SJSA1 (cell line): ENCODE measurements around the gene RDM1. TPM values are rescaled to one million over a fixed set of nuclear protein-coding genes. Genes with fewer than 3 reads are reported as not detected.
A peak's percentile ranks its signal among the peaks of the same experiment; 100 is the strongest.

Experiments
- DNase-seq, 2 experiments: peaks; one replicate each; pipeline ENCODE4 v3.0.0-alpha.2; 2015 to 2020; ENCODE audit warnings: low spot score in 2 of 2, low read depth in 1 of 2
- H3K27ac ChIP-seq: fragments of 250-450 bp; sonication (Bioruptor Pico); 2 replicates; pipeline ENCODE4 v1.5.1; 2020; ENCODE audit warnings: mild to moderate bottlenecking, moderate library complexity
- H3K27me3 ChIP-seq: fragments of 250-450 bp; sonication (Bioruptor Pico); replicated peaks from 2 replicates; pipeline ENCODE4 v1.5.1; 2020; ENCODE audit warnings: mild to moderate bottlenecking, moderate library complexity
- H3K36me3 ChIP-seq: fragments of 250-450 bp; sonication (Bioruptor Pico); 2 replicates; pipeline ENCODE4 v1.5.1; 2020; ENCODE audit warnings: mild to moderate bottlenecking
- H3K4me1 ChIP-seq: fragments of 250-450 bp; sonication (Bioruptor Pico); replicated peaks from 2 replicates; pipeline ENCODE4 v1.6.1; 2021; ENCODE audit warnings: mild to moderate bottlenecking
- H3K4me3 ChIP-seq: fragments of 250-450 bp; sonication (Bioruptor Pico); 2 replicates; pipeline ENCODE4 v1.5.1; 2020; ENCODE audit warnings: mild to moderate bottlenecking
- H3K9me3 ChIP-seq: fragments of 250-450 bp; sonication (Bioruptor Pico); replicated peaks from 2 replicates; pipeline ENCODE4 v1.5.1; 2020; ENCODE audit warnings: mild to moderate bottlenecking
- total RNA-seq: library from RNA; depleted of rRNA; stranded (reverse); fragments of >200 nt; shearing (Covaris generic); gene quantifications from 2 replicates; pipeline ENCODE4 v1.2.3, GENCODE V29; 2014; rRNA removed

The RDM1 gene, protein sequence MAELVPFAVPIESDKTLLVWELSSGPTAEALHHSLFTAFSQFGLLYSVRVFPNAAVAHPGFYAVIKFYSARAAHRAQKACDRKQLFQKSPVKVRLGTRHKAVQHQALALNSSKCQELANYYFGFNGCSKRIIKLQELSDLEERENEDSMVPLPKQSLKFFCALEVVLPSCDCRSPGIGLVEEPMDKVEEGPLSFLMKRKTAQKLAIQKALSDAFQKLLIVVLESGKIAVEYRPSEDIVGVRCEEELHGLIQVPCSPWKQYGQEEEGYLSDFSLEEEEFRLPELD
- total RNA-seq = 0.11 and 0.50 TPM in 2 replicates

DNA sequence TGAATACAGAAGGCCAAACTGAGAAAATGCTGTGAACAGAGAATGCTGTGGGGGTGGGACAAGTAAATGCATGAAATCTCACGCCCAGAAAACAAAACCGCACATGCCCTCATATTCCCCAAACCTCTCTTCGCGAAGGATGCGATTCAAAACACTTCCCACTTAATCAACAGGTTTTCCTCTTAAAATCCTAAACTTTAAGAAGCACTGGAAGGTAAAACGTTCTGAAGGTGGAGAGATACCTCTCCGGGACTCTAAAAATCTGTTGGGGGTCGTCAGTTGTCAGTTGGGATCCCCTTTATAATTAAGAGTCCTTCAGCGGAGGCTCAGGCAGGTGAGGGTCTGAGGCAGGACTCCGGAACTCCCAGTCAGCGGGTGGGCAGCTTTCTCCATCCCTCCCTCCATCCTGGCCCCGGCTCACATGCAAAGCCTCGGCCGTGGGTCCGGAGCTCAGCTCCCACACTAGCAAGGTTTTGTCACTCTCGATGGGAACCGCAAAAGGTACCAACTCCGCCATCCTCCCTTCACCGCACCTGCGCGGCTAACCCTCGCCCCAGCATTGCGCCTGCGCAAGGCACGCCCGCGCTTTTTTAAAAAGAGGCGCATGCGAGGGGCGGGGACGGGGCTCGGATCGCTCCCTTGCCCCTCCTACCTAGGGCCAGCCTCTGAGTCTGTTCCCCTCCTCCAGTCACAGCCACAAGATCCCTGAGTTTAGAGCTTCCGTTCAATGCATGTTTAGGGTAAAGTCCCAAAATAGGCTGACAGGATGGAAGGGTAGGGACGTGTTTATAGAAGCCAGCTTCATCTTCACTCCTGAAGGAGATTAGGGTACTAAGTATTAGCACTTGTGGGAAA, at the start of gene RDM1:
Gene RDM1, minus strand, starts transcription at position 563 of the 855 bp plus-strand sequence. Its CDS starts 46 bp downstream, at position 517.
- no peak within 1 kb of the TSS for H3K27ac ChIP-seq
- no peaks in the 10 kb centered on the region for H3K36me3 ChIP-seq

GRCh38 chr17:35978346-35978745, 47.8 kb upstream of the RDM1 start:
- H3K4me3 ChIP-seq = no peak overlapping the region
- no peaks in the 10 kb centered on the region for H3K9me3 ChIP-seq
- no peak overlapping the region for H3K27ac ChIP-seq
- no peaks in the 10 kb centered on the region for H3K36me3 ChIP-seq
- H3K27me3 ChIP-seq = no peaks in the 10 kb centered on the region; the same call in 1 of the 2 replicates
- H3K4me1 ChIP-seq = no peaks in the 10 kb centered on the region
- no peak for DNase-seq

More for the DNA sequence above, at the start of gene RDM1:
- peak; percentile 55 to 58 for DNase-seq
- no peaks in the 10 kb centered on the region for H3K27me3 ChIP-seq
- peak within 1 kb of the TSS; percentile 30 for H3K4me3 ChIP-seq
- H3K4me1 ChIP-seq = peaks cover 9% of the 10 kb centered on the region; the same call in 1 of the 2 replicates
- no peaks in the 10 kb centered on the region for H3K9me3 ChIP-seq

GRCh38 chr17:35977509-35977908, 46.9 kb upstream of the RDM1 start:
- no peaks in the 10 kb centered on the region; the same call in 1 of the 2 replicates for H3K27me3 ChIP-seq
- DNase-seq = no peak
- H3K27ac ChIP-seq = no peak overlapping the region
- no peaks in the 10 kb centered on the region for H3K4me1 ChIP-seq
- H3K9me3 ChIP-seq = no peaks in the 10 kb centered on the region
- H3K36me3 ChIP-seq = no peaks in the 10 kb centered on the region
- H3K4me3 ChIP-seq = no peak overlapping the region

DNA sequence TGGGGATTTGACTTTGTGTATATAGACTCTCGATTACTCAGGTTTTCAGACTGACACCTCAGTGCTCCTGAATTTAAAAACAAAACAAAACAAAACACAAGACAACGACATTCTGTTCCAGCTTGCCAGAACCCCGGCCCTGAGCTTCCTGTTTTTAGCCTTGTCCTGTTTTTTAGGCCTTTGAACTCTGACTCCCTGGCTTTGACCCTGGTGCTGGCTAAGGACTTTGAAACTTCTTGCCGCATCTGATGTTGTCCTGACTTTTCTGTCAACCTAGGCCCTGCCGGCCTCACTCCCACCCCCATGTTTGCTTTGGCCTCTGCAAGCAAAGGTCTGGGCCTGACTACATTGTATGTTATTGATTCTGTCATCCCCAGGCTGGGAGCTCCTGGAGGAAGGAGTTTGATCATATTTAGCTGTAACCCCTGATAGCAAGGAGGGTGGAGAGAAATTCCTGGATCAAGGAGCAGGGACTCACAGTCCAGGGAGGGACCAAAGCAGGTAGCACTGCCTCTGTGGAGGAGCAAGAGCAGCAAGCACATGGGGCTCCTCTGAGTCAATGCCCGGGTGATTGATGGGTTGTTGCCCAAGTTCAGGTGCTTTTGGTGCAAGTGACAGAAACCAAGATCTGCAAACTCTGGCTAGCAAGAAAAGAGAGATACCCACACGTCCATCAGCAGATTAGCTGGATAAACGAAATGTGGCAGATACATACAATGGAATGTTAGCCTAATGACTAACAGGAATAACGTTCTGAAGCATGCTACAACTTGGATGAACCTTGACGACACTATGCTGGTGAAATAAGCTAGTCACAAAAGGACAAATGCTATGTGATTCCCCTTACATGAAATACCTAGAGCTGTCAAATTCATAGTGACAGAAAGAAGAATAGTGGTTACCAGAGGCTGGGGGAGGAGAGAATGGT, 43.0 kb upstream of the RDM1 start:
- Histone ChIP-seq H3K4me3 (no peak overlapping the region), H3K27me3 (no peaks in the 10 kb centered on the region), H3K36me3 (no peaks in the 10 kb centered on the region), H3K27ac (no peak overlapping the region), H3K4me1 (no peaks in the 10 kb centered on the region), H3K9me3 (no peaks in the 10 kb centered on the region)
- peak in 1 of 2 experiments; percentile 20 for DNase-seq

GRCh38 chr17:35972945-35973332, 42.4 kb upstream of the RDM1 start:
- Histone ChIP-seq H3K9me3 (no peaks in the 10 kb centered on the region), H3K4me3 (no peak overlapping the region), H3K36me3 (no peaks in the 10 kb centered on the region)

DNA sequence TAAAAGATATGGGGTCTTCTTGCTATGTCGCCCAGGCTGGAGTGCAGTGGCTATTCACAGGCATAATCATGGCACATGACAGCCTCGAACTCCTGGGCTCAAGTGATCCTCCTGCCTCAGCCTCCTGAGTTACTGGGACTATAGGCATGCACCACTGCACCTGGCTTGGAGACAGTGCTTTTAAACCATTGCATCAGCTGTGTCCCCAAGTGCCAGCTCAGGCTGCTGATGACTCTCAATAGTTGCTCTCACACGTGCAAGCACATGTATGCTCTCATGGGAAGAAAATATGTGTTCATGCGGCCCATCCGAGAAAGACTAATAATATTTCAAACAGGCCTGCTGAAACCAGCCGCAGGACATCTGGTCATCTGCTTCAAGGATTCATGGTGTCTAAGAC, 42.0 kb upstream of the RDM1 start:
- H3K4me3 ChIP-seq = no peak overlapping the region
- H3K9me3 ChIP-seq = no peaks in the 10 kb centered on the region
- no peak overlapping the region for H3K27ac ChIP-seq
- H3K27me3 ChIP-seq = no peaks in the 10 kb centered on the region
- no peaks in the 10 kb centered on the region for H3K36me3 ChIP-seq
- no peak for DNase-seq
- no peaks in the 10 kb centered on the region for H3K4me1 ChIP-seq

More at GRCh38 chr17:35972945-35973332, 42.4 kb upstream of the RDM1 start:
- H3K4me1 ChIP-seq = no peaks in the 10 kb centered on the region
- no peak overlapping the region for H3K27ac ChIP-seq
- DNase-seq = peak in 1 of 2 experiments; percentile 12
- no peaks in the 10 kb centered on the region for H3K27me3 ChIP-seq

- Histone ChIP-seq H3K9me3 (no peaks in the 10 kb centered on the region), H3K4me1 (no peaks in the 10 kb centered on the region), H3K27ac (no peak overlapping the region), H3K27me3 (no peaks in the 10 kb centered on the region), H3K36me3 (no peaks in the 10 kb centered on the region), H3K4me3 (no peak overlapping the region)
- no peak for DNase-seq
These were observed 41.5 kb upstream of the RDM1 start for GRCh38 chr17:35972066-35972465.

GRCh38 chr17:35969558-35970380, 39.2 kb upstream of the RDM1 start:
- DNase-seq = peak; percentile 28 to 68
- no peaks in the 10 kb centered on the region for H3K36me3 ChIP-seq
- no peak overlapping the region for H3K4me3 ChIP-seq
- no peaks in the 10 kb centered on the region for H3K4me1 ChIP-seq
- H3K9me3 ChIP-seq = no peaks in the 10 kb centered on the region
- no peak overlapping the region for H3K27ac ChIP-seq
- no peaks in the 10 kb centered on the region for H3K27me3 ChIP-seq

- H3K27me3 ChIP-seq = no peaks in the 10 kb centered on the region
- H3K9me3 ChIP-seq = no peaks in the 10 kb centered on the region
- H3K27ac ChIP-seq = no peak overlapping the region
- no peak overlapping the region for H3K4me3 ChIP-seq
- H3K4me1 ChIP-seq = no peaks in the 10 kb centered on the region
- DNase-seq = no peak
- H3K36me3 ChIP-seq = no peaks in the 10 kb centered on the region
These were observed 38.0 kb upstream of the RDM1 start for GRCh38 chr17:35968520-35969054.

DNA sequence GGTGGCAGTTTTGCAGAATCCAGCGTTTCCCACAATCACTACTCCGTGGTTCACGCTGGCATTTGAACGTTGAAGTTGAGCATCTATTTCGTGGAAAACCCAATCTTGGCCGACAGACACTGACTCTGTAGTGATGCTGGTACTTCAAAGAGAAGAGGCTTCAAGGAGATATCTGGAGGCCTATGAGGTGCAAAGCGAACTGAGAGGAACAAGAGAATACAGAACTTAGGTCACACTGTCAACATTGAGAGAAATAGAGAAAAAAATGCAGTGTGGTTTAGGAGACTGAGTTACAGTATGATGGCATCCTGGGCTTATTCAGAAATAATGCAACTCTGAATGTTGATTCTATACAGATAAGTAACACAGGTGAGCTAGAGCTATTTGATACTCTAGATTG, 34.7 kb upstream of the RDM1 start:
- DNase-seq = no peak
- no peak overlapping the region for H3K27ac ChIP-seq
- H3K36me3 ChIP-seq = no peaks in the 10 kb centered on the region
- H3K9me3 ChIP-seq = no peaks in the 10 kb centered on the region
- no peaks in the 10 kb centered on the region for H3K27me3 ChIP-seq
- no peak overlapping the region for H3K4me3 ChIP-seq
- H3K4me1 ChIP-seq = no peaks in the 10 kb centered on the region

DNA sequence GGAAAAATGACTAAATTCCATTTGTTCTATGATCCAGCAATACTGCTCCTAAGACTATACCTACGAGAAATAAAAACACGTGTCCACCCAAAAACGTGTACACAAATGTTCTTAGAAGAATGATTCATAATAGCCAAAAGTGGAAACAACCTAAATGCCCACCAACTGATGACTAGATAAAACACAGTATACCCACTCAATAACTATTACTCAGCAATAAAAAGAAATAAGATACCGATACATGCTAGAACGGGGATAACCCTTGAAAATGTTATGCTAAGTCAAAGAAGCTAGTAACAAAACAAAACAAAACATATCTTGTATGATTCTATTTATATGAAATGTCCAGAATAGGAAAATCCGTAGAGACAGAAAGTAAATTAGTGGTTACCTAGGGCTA, 33.1 kb upstream of the RDM1 start:
- no peak for DNase-seq
- Histone ChIP-seq H3K36me3 (no peaks in the 10 kb centered on the region), H3K27me3 (no peaks in the 10 kb centered on the region), H3K9me3 (no peaks in the 10 kb centered on the region), H3K27ac (no peak overlapping the region), H3K4me1 (no peaks in the 10 kb centered on the region), H3K4me3 (no peak overlapping the region)

DNA sequence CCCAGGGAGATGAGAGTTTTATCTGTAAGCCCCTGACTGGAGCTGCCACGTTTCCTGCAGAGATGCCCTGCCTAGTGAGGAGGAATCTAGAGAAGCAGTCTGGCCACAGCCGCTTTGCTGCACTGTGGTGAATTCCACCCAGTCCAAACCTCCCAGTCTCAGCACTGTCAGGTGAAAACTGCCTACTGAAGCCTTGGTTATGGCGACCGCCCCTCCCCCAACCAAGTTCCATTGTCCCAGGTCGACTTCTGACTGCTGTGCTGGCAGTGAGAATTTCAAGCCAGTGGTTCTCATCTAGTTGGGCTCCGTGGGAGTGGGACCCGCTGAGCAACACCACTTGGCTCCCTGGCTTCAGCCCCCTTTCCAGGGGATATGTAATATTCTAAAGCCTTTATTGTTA, 23.1 kb upstream of the RDM1 start:
- H3K4me1 ChIP-seq = no peaks in the 10 kb centered on the region
- no peaks in the 10 kb centered on the region for H3K36me3 ChIP-seq
- H3K27ac ChIP-seq = no peak overlapping the region
- DNase-seq = no peak
- H3K9me3 ChIP-seq = no peaks in the 10 kb centered on the region
- 0 out of 2 replicates have a peak, but pooled peaks cover 5% of the 10 kb centered on the region for H3K27me3 ChIP-seq
- H3K4me3 ChIP-seq = no peak overlapping the region
